DMS79 treated with DMSO at 0.1 percent for 48 hours (cell line): ENCODE results near the gene COG7.
A peak's percentile ranks its signal among the peaks of the same experiment; 100 is the strongest.
"Not testable (repeated sequence)": the region's sequence is repeated elsewhere in the genome, so short reads cannot be mapped to it uniquely, and the experiment has no call there.

Experiments
- DNase-seq: peaks from one replicate; lab custom pipeline; 2025; lab: John Stamatoyannopoulos, UW

The COG7 gene

GRCh38 chr16:23469814-23470213 is 16.8 kb upstream of the COG7 start:
- DNase-seq: peak; percentile 59

- no peak for DNase-seq
Measured at GRCh38 chr16:23466162-23466885, 13.3 kb upstream of the COG7 start.

- no peak for DNase-seq
Measured at GRCh38 chr16:23465179-23465578, 12.2 kb upstream of the COG7 start.

- DNase-seq: no peak
Measured at GRCh38 chr16:23464196-23464595, 11.2 kb upstream of the COG7 start.

GRCh38 chr16:23462994-23463393 is 10.0 kb upstream of the COG7 start:
- DNase-seq: peak; percentile 11

- no peak for DNase-seq
Measured at GRCh38 chr16:23453338-23454052, 506 bp upstream of the COG7 start.

- DNase-seq: no peak
Measured at GRCh38 chr16:23452221-23452571, 793 bp downstream of the COG7 start.

- DNase-seq: no peak
Measured at GRCh38 chr16:23448392-23448791, 4.6 kb downstream of the COG7 start.

GRCh38 chr16:23437542-23437941 is 15.4 kb downstream of the COG7 start:
- DNase-seq: not testable (repeated sequence)

GRCh38 chr16:23436951-23437350 is 16.0 kb downstream of the COG7 start:
- no peak for DNase-seq

- DNase-seq: peak; percentile 6
Measured at GRCh38 chr16:23435500-23435899, 17.5 kb downstream of the COG7 start.

GRCh38 chr16:23434380-23434779 is 18.6 kb downstream of the COG7 start:
- peak; percentile 57 for DNase-seq

- no peak for DNase-seq
Measured at GRCh38 chr16:23433261-23433920, 19.6 kb downstream of the COG7 start.

GRCh38 chr16:23432176-23433128 is 20.5 kb downstream of the COG7 start:
- peak; percentile 67 for DNase-seq

- DNase-seq: no peak
Measured at GRCh38 chr16:23428351-23428750, 24.6 kb downstream of the COG7 start.

- DNase-seq: peak; percentile 86
Measured at GRCh38 chr16:23424292-23424958, 28.6 kb downstream of the COG7 start.

- DNase-seq: peak; percentile 64
Measured at GRCh38 chr16:23423496-23424049, 29.4 kb downstream of the COG7 start.

- no peak for DNase-seq
Measured at GRCh38 chr16:23420011-23420410, 33.0 kb downstream of the COG7 start.

GRCh38 chr16:23416816-23417215 is 36.2 kb downstream of the COG7 start:
- no peak for DNase-seq

GRCh38 chr16:23414731-23415130 is 38.3 kb downstream of the COG7 start:
- DNase-seq: no peak

GRCh38 chr16:23410176-23410575 is 42.8 kb downstream of the COG7 start:
- DNase-seq: peak; percentile 21
